PC-9 (cell line): ENCODE results near the gene SLC1A3.

Experiments
- EZH2 ChIP-seq: fragments of 200-600 bp; sonication (generic); IDR thresholded peaks from 2 replicates; pipeline ENCODE4 v1.8.0; 2017; ENCODE audit warnings: antibody characterized with exemption, low read depth
- TF ChIP-seq, protein P1 (sequence below): fragments of 200-600 bp; sonication (generic); conservative IDR thresholded peaks from 2 replicates; pipeline ENCODE4 v1.6.1; 2017; ENCODE audit warnings: mixed run types, antibody characterized with exemption, mild to moderate bottlenecking, moderate library complexity

DNA sequence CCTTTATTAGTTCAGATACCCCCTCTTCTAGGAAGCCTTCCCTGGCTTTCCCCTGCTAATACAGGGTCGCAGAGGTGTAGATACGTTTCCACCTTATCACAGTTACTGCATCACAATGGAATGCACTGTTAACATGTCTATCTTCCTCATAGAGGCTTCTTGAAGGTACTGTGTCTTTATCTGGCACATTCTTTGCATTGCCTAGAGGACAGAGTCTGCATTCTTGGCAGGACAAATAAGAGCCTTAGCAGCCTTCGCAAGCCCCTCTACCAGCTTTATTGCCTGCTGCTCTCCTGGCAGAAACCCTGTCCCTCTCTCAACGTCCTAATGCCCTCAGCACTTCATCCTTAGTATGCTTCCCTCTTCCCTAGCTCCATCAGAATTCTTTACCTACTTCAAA lies 31.6 kb downstream of the SLC1A3 start:
- TF ChIP-seq, protein P1, sequence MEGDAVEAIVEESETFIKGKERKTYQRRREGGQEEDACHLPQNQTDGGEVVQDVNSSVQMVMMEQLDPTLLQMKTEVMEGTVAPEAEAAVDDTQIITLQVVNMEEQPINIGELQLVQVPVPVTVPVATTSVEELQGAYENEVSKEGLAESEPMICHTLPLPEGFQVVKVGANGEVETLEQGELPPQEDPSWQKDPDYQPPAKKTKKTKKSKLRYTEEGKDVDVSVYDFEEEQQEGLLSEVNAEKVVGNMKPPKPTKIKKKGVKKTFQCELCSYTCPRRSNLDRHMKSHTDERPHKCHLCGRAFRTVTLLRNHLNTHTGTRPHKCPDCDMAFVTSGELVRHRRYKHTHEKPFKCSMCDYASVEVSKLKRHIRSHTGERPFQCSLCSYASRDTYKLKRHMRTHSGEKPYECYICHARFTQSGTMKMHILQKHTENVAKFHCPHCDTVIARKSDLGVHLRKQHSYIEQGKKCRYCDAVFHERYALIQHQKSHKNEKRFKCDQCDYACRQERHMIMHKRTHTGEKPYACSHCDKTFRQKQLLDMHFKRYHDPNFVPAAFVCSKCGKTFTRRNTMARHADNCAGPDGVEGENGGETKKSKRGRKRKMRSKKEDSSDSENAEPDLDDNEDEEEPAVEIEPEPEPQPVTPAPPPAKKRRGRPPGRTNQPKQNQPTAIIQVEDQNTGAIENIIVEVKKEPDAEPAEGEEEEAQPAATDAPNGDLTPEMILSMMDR = no peak
- no peak for TF ChIP-seq EZH2
